KMS-11 (cell line): ENCODE measurements around the gene VPS35.

Source experiments
- H2AFZ ChIP-seq: fragments of 200-600 bp; sonication (generic); 2 replicates; pipeline ENCODE4 v1.6.1; 2016; ENCODE audit warnings: antibody characterized with exemption, mixed run types, low read depth
- H3K27ac ChIP-seq: fragments of 200-600 bp; sonication (generic); 2 replicates; pipeline ENCODE4 v1.6.1; 2016; ENCODE audit warnings: mild to moderate bottlenecking, mixed run types
- H3K27me3 ChIP-seq: fragments of 200-600 bp; sonication (generic); 2 replicates; pipeline ENCODE4 v1.6.1; 2017; ENCODE audit warnings: mild to moderate bottlenecking, low read depth, mixed run types, moderate library complexity; ENCODE audit not compliant: insufficient read depth
- H3K36me3 ChIP-seq: fragments of 200-600 bp; sonication (generic); 2 replicates; pipeline ENCODE4 v1.6.1; 2017; ENCODE audit warnings: mild to moderate bottlenecking, mixed run types; ENCODE audit not compliant: insufficient read depth
- H3K4me1 ChIP-seq: fragments of 200-600 bp; sonication (generic); 2 replicates; pipeline ENCODE4 v1.6.1; 2016; ENCODE audit warnings: mild to moderate bottlenecking, low read depth, mixed run types; ENCODE audit not compliant: poor library complexity, severe bottlenecking
- H3K4me2 ChIP-seq: fragments of 200-600 bp; sonication (generic); 2 replicates; pipeline ENCODE4 v1.7.0; 2016; ENCODE audit warnings: mild to moderate bottlenecking, mixed run types
- H3K4me3 ChIP-seq: fragments of 200-600 bp; sonication (generic); IDR thresholded peaks from 2 replicates; pipeline ENCODE4 v1.6.1; 2017; ENCODE audit warnings: low read depth, low read length, mixed read lengths; ENCODE audit not compliant: insufficient read depth
- H3K79me2 ChIP-seq: fragments of 200-600 bp; sonication (generic); 2 replicates; pipeline ENCODE4 v1.6.1; 2016; ENCODE audit warnings: low read depth, mixed run types; ENCODE audit not compliant: insufficient read depth
- H3K9ac ChIP-seq: fragments of 200-600 bp; sonication (generic); 2 replicates; pipeline ENCODE4 v1.6.1; 2016; ENCODE audit warnings: mild to moderate bottlenecking, mixed run types
- H4K20me1 ChIP-seq: fragments of 200-600 bp; sonication (generic); 2 replicates; pipeline ENCODE4 v1.6.1; 2016; ENCODE audit warnings: mild to moderate bottlenecking, mixed run types; ENCODE audit not compliant: insufficient read depth
- TF ChIP-seq, protein P1 (sequence below): fragments of 200-600 bp; sonication (generic); conservative IDR thresholded peaks from 2 replicates; pipeline ENCODE4 v1.6.1; 2017; ENCODE audit warnings: low read depth, mild to moderate bottlenecking, antibody characterized with exemption, low read length, moderate library complexity, mixed read lengths

Gene VPS35

DNA sequence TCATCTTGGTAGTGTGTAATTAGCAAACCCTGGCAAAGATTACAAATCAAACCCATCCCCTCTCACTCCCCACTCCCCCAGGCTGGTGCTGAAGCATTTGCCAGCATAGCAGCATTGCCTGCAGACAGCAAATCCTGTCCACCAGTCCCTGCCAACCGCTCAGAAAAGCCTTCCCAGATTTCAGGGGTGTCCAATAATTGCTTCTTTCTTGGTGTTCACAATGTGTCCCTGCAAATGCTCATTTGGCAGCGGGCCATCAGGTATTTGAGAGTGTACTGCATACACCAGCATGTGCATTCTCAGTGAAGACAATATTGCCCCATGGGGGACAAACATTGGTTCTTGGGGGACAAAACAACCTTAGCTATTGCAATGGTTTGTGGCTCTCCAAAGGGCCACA is 28.7 kb upstream of the VPS35 start:
- Histone ChIP-seq H3K4me1 (no peaks in the 10 kb centered on the region), H3K27me3 (no peaks in the 10 kb centered on the region), H3K4me2 (no peak overlapping the region), H3K4me3 (no peak overlapping the region), H3K36me3 (no peaks in the 10 kb centered on the region), H3K27ac (no peak overlapping the region), H4K20me1 (no peaks in the 10 kb centered on the region), H3K79me2 (no peaks in the 10 kb centered on the region), H3K9ac (no peak overlapping the region), H2AFZ (no peak overlapping the region)
- TF ChIP-seq, protein P1, sequence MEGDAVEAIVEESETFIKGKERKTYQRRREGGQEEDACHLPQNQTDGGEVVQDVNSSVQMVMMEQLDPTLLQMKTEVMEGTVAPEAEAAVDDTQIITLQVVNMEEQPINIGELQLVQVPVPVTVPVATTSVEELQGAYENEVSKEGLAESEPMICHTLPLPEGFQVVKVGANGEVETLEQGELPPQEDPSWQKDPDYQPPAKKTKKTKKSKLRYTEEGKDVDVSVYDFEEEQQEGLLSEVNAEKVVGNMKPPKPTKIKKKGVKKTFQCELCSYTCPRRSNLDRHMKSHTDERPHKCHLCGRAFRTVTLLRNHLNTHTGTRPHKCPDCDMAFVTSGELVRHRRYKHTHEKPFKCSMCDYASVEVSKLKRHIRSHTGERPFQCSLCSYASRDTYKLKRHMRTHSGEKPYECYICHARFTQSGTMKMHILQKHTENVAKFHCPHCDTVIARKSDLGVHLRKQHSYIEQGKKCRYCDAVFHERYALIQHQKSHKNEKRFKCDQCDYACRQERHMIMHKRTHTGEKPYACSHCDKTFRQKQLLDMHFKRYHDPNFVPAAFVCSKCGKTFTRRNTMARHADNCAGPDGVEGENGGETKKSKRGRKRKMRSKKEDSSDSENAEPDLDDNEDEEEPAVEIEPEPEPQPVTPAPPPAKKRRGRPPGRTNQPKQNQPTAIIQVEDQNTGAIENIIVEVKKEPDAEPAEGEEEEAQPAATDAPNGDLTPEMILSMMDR, result no peak

DNA sequence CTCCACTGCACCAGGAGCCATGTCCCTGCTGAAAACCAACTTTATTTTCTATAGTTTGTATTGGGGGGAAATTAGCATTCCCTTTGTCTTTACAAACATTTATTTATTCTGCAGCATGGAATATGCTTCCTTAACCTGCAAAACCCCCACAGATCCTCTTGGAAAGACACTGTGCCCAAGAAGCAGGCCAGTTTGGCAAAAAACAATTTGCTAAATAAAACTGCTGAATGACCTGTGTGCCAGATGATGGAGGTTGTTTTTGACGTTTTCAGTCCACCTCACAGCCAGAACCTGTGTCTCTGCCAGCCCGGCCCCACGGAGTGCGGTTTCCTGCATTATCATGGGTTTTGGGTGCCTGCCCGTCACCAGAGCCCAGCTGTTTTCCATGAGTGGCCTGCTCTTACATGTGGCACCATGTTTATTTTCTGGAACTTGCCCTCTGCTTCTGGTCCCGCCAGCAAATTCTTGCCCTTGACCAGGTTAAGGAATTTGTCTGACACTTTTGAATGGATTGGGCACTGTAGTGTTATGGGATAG is 26.9 kb upstream of the VPS35 start:
- no peak overlapping the region for H3K9ac ChIP-seq
- TF ChIP-seq, protein P1, result no peak
- H3K4me1 ChIP-seq, result no peaks in the 10 kb centered on the region
- H3K27me3 ChIP-seq, result no peaks in the 10 kb centered on the region
- H3K79me2 ChIP-seq, result no peaks in the 10 kb centered on the region
- no peak overlapping the region for H3K27ac ChIP-seq
- H3K36me3 ChIP-seq, result no peaks in the 10 kb centered on the region
- no peak overlapping the region for H3K4me3 ChIP-seq
- no peaks in the 10 kb centered on the region for H4K20me1 ChIP-seq
- no peak overlapping the region for H3K4me2 ChIP-seq
- no peak overlapping the region for H2AFZ ChIP-seq

DNA sequence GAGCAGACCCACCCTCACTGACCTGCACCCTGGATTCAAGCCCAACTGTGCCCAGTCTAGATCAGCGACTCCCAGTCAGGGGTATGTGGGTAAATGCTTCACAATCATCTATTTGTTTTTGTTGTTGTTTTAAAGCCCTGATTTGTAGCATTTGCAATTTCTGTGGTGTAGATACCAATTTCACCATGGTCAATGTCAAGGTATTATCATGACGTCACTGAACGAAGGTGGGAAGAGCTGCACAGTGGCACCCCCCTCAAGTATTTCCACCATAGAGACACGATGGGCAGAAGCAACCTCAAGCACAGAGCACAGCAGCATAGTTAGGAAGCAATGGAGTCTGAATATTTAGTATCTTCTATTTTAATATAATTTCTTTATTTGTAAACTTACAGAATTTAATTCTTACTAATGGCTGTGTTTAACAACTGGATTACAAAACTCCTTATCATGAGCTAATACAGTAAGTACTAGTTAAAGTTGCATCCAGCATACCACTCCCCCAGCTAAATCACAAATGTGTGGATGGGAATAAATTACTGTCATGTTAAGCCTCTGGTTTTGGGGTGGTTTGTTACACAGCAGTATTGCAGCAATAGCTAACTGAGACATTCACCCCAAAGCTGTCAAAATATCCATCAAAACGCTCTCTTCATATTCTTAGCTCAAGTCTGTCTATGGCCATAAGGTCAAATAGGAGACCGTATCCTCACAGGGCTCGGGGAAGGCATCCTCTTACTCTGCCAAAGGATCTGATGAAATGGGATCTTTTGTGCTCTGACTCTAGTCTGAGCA is 26.0 kb upstream of the VPS35 start:
- Histone ChIP-seq H3K27me3 (no peaks in the 10 kb centered on the region), H3K4me3 (no peak overlapping the region), H3K4me2 (no peak overlapping the region), H3K36me3 (no peaks in the 10 kb centered on the region), H2AFZ (no peak overlapping the region), H3K79me2 (no peaks in the 10 kb centered on the region), H3K9ac (no peak overlapping the region), H3K27ac (no peak overlapping the region), H3K4me1 (no peaks in the 10 kb centered on the region), H4K20me1 (no peaks in the 10 kb centered on the region)
- TF ChIP-seq, protein P1, result no peak

DNA sequence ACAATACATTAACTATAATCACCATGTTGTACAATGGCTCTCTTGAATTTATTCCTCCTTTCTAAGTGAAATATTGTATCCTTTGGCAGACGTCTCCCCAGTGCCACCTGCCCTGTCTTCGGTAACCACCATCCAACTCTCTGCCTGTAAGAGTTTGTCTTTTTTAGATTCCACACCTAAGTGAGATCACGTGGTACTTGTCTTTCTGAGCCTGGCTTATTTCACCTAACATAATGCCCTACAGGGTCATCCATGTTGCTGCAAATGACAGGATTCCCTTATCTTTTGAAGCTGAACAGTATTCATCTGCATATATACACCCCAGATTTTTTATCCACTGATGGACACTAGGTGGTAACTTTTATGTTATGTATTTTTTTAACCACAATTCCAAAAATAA is 24.7 kb upstream of the VPS35 start:
- Histone ChIP-seq H3K4me2 (no peak overlapping the region), H3K36me3 (no peaks in the 10 kb centered on the region), H3K79me2 (no peaks in the 10 kb centered on the region), H3K27ac (no peak overlapping the region), H2AFZ (no peak overlapping the region), H3K4me3 (no peak overlapping the region), H3K9ac (no peak overlapping the region), H3K4me1 (no peaks in the 10 kb centered on the region), H3K27me3 (no peaks in the 10 kb centered on the region), H4K20me1 (no peaks in the 10 kb centered on the region)
- TF ChIP-seq, protein P1, result no peak
